Measurements from ENCODE around the gene TRIM47.
A peak's percentile ranks its signal among the peaks of the same experiment; 100 is the strongest.

Gene TRIM47

GRCh38 chr17:75828076-75828400 is 50.3 kb downstream of the TRIM47 start:
- DNase-seq = no peak

- DNase-seq = peak; percentile 21 to 33
Observed at GRCh38 chr17:75827308-75828075, 50.9 kb downstream of the TRIM47 start.

- no peak for DNase-seq
Observed at GRCh38 chr17:75826561-75827307, 51.6 kb downstream of the TRIM47 start.

GRCh38 chr17:75825748-75826370 is 52.5 kb downstream of the TRIM47 start:
- DNase-seq = no peak

GRCh38 chr17:75825149-75825552 is 53.2 kb downstream of the TRIM47 start:
- no peak for DNase-seq

- no peak for DNase-seq
Observed at GRCh38 chr17:75824666-75825065, 53.7 kb downstream of the TRIM47 start.

Data from NCI-H2081 (cell line).